Natural killer cell treated with Interleukin-12 subunit alpha and Interleukin-12 subunit beta and Interleukin-15 and Interleukin-18, amount 100 ng/mL, for 72 hours (primary cell): Measurements from ENCODE around the gene GRK1. TPM values are rescaled to one million over a fixed set of nuclear protein-coding genes. Genes with fewer than 3 reads are reported as not detected.
A peak's percentile ranks its signal among the peaks of the same experiment; 100 is the strongest.
"Not testable (repeated sequence)": the region's sequence is repeated elsewhere in the genome, so short reads cannot be mapped to it uniquely, and the experiment has no call there.

Experiments
- ATAC-seq, 2 donors: fragments of 150-1000 bp; cut with Tn5 transposase in 1 of 2; sonication (Bioruptor Pico), chemical (Tn5 transposase) in 1 of 2; 2 replicates each; pipeline ENCODE4 v1.10.0; 2021
- DNase-seq: peaks from one replicate; pipeline ENCODE4 v3.0.0; 2022; ENCODE audit warnings: low spot score
- H3K27ac Mint-ChIP-seq, 2 donors: 1 replicate in 1 of 2; 2 replicates in 1 of 2; pipeline ENCODE4 v1.8.0; 2022; ENCODE audit warnings: mixed read lengths in 2 of 2, mild to moderate bottlenecking in 1 of 2, moderate library complexity in 1 of 2
- H3K27me3 Mint-ChIP-seq, 2 donors: 1 replicate in 1 of 2; 2 replicates in 1 of 2; pipeline ENCODE4 v1.8.0; 2022; ENCODE audit warnings: mixed read lengths in 2 of 2
- H3K36me3 Mint-ChIP-seq: one replicate; pipeline ENCODE4 v1.8.0; 2022; ENCODE audit warnings: mixed read lengths
- H3K4me1 Mint-ChIP-seq, 2 donors: 1 replicate in 1 of 2; 2 replicates in 1 of 2; pipeline ENCODE4 v1.8.0; 2022; ENCODE audit warnings: low read depth in 2 of 2, mixed read lengths in 2 of 2, mild to moderate bottlenecking in 1 of 2
- H3K4me3 Mint-ChIP-seq: one replicate; pipeline ENCODE4 v1.8.0; 2022; ENCODE audit warnings: mixed read lengths
- H3K9me3 Mint-ChIP-seq: 2 replicates; pipeline ENCODE4 v1.8.0; 2022; ENCODE audit warnings: mixed read lengths
- total RNA-seq, 2 donors: library from RNA; stranded (reverse); gene quantifications; one replicate each; pipeline ENCODE4 v1.2.3, GENCODE V29; 2022

The GRK1 gene
- total RNA-seq, 2 donors from 2014 or later: 0.14 TPM; not detected in 1

DNA sequence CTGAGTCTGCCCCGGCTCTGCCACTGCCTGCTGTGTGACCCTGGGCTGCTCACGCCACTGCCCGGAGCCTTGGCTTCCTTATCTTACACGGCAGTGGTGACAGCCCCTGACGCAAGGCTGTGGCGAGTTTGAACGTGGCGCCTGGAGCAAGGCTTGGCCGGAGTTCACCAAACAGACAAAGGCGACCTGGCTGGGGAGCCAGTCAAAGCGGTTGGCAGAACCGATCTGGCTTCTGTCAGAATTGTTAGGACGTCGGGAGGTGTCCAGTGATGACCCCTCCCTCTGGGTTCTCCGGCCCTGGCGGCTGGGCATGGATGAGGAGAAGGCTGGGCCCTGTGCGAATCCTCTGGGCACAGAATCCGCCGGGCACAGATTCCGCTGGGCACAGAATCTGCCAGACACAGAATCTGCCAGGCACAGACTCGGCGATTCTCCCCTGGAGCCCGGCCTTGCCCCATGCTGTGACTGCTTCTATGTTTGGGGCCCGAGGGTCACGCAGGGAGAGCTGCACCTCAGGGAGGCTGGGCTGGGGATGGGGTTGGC is 80.3 kb downstream of the GRK1 start:
- Mint-ChIP-seq H3K4me3 (no peak overlapping the region), H3K9me3 (peaks cover 10% of the 10 kb centered on the region), H3K36me3 (no peaks in the 10 kb centered on the region), H3K27ac (no peak overlapping the region), H3K27me3 (peaks cover 6 to 8% of the 10 kb centered on the region in 2 donors), H3K4me1 (peaks cover 10 to 11% of the 10 kb centered on the region in 2 donors)
- DNase-seq (no peak), ATAC-seq (peak in 1 of 2 donors; percentile 28)

DNA sequence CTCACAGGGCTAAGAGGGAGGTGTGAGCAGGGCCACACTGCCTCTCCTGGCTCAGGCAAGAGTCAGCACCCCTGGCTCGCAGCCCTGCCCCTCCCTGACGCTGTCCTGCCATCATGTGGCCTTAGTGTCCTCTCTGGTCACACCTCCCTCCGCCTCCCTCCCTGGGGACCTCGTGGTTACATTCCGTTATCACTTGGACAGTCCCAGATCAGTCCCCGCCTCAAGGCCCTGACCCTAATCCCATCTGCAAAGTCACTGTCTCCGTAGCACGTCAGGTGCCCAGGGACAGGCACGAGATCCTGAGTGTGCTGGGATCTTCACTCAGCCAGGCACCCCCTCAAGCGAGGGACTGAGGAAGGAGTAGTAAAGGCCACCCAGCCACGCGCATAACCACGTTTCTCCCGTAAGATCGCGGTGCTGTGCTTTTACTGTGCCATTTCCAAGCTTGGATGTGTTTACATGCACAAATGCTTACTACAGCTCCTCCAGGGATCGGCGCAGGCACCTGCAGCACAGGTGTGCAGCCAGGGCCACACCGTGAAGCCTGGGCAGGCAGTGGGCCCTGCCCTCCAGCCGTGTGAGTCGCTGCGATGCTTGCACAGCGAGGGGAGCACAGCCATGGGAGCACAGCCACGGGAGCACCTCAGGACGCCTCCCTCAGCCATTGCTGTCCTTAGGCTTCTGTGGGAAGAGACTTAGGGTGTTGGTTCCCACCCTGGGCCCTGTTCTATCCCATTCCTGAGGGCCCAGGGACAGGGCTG is 81.3 kb downstream of the GRK1 start:
- ATAC-seq: peak in 1 of 2 donors; percentile 22
- Mint-ChIP-seq H3K27ac (no peak overlapping the region), H3K27me3 (peaks cover 4 to 8% of the 10 kb centered on the region in 2 donors), H3K4me1 (peaks cover 10 to 11% of the 10 kb centered on the region in 2 donors), H3K9me3 (peaks cover 10% of the 10 kb centered on the region), H3K36me3 (no peaks in the 10 kb centered on the region), H3K4me3 (no peak overlapping the region)
- DNase-seq: no peak

DNA sequence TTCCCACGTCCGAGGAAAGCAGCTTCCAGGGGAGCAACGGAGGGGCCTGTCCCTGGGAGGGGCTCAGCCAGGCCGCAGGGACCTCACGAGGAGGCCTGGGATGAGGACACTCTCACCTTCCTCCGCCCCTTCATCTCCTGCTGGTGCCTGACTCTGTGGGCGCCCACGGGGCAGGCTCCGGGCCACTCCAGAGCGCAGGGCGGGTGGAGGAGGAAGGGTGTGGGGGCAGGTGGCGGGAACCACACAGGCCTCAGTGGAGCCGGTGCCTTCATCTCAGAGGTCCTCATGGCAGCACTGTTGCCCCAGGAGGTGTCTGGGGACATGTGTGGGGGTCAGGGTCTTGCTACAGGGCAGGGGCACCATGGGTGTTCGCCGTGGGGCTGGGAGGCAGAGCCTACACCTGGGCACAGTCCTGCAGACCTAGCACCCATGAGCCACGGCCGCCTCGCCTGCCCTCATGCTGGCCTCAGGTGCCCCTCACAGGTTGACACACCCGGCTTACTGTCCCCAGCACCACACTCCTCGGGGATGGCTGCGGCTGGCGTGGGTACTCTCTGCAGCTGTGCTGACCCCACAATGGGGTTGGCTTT is 81.9 kb downstream of the GRK1 start:
- no peak overlapping the region for H3K4me3 Mint-ChIP-seq
- H3K9me3 Mint-ChIP-seq: peaks cover 10% of the 10 kb centered on the region
- peaks cover 4 to 8% of the 10 kb centered on the region in 2 donors for H3K27me3 Mint-ChIP-seq
- H3K4me1 Mint-ChIP-seq: peaks cover 10 to 11% of the 10 kb centered on the region in 2 donors
- no peaks in the 10 kb centered on the region for H3K36me3 Mint-ChIP-seq
- DNase-seq (no peak), ATAC-seq (peak in 1 of 2 donors; percentile 57)
- no peak overlapping the region for H3K27ac Mint-ChIP-seq

DNA sequence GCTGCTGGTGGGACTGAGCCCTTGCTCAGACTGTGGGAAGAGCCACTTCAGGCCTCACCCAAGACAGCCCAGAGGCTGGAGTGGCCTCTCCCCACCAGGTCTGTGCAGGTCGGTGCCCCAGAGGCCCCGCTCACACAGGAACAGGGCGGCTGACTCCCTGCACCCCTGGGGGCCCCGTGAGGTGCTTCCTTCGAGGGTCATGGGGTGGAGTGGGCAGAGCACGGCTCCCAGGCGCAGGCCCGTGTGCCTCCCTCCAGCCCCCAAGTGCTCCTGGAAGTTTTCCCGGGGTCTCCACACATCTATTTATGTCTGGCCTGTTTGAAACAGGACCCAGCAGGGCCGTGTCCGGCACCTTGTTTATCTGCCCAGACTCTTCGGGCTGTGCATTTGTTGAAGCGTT is 82.5 kb downstream of the GRK1 start:
- no peak overlapping the region for H3K27ac Mint-ChIP-seq
- no peak overlapping the region for H3K4me3 Mint-ChIP-seq
- peaks cover 10% of the 10 kb centered on the region for H3K9me3 Mint-ChIP-seq
- DNase-seq: no peak
- peaks cover 10 to 11% of the 10 kb centered on the region in 2 donors for H3K4me1 Mint-ChIP-seq
- no peaks in the 10 kb centered on the region for H3K36me3 Mint-ChIP-seq
- H3K27me3 Mint-ChIP-seq: peaks cover 4 to 7% of the 10 kb centered on the region in 2 donors
- ATAC-seq: peak in 1 of 2 donors; percentile 43

DNA sequence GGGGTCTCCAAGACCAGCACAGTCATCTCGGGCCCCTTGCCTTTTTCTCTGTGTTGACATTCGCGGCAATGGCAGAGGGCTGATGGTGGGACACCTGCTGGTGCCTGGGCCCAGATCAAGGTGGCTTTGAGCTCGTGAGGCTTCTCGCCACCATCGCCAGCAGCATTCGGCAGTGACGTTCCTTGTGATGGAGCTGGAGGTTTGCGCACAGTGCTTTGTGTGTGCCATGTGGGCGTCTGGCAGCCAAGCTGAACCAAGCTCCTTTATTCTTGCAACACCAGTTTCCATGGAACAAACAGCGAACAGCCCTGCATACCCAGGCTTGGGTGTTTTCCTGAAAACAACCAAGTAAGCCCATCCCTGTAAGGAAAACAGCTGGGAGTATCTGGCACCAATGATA is 82.9 kb downstream of the GRK1 start:
- H3K4me3 Mint-ChIP-seq: no peak overlapping the region
- DNase-seq: no peak
- peaks cover 3 to 5% of the 10 kb centered on the region in 2 donors for H3K27me3 Mint-ChIP-seq
- peaks cover 10% of the 10 kb centered on the region for H3K9me3 Mint-ChIP-seq
- no peak overlapping the region for H3K27ac Mint-ChIP-seq
- ATAC-seq: no peak
- H3K4me1 Mint-ChIP-seq: peaks cover 8 to 10% of the 10 kb centered on the region in 2 donors
- H3K36me3 Mint-ChIP-seq: no peaks in the 10 kb centered on the region

DNA sequence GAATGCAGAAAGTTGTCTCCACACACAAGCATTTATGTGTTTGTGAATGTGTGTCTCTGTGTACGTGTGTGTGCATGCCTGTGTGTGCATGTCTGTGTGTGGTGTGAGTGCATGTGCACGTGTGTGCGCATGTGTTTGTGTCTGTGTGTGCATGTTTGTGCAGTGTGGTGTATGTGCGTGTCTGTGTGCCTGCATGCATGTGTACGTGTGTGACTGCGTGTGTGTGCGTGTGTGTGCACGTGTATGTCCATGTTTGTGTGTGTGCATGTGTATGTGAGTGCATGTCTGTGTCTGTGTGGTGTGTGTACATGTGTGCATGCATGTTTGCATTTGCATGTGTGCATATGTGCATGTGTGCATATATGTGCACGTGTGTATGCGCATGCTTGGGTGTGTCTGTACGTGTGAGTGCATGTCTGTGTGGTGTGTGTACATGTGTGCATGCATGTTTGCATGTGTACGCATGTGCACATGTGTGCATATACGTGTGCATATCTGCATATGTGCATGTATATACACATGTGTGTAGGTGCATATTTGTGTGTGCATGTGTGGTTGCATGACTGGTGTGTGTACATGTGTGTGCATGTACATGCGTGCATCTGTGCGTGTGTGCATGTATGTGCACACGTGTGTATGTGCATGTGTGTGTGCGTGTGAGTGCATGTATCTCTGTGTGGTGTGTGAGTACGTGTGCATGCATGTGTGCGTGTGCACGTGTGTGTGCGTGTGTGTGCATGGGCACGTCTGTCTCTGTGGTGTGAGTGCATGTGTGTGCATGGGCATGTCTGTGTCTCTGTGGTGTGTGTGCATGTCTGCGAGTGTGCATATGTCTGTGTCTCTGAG is 83.8 kb downstream of the GRK1 start:
- ATAC-seq: no peak
- DNase-seq: no peak
- Mint-ChIP-seq H3K36me3 (no peaks in the 10 kb centered on the region), H3K27me3 (peaks cover 0 to 6% of the 10 kb centered on the region in 2 donors), H3K9me3 (peaks cover 10% of the 10 kb centered on the region), H3K27ac (no peak overlapping the region), H3K4me3 (no peak overlapping the region), H3K4me1 (peaks cover 6 to 10% of the 10 kb centered on the region in 2 donors)

DNA sequence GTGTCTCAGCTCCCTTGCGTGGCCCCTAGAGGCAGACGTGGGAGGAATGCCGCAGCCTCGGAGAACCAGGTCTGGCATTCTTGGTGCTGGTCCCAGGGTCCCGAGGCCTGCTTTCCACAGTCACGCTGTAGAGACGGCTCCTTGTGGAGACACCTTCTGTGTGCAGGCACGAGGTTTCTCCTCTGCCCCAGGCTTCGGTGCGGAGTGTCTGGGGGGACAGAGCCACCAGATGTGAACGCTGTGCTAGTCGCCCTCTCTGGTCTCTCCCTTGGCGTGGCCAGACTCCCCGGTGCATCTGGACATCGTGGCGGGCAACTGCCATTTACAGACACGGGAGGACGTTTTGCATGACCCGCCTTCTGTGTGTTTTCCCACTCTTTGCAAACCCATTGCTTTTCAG is 84.5 kb downstream of the GRK1 start:
- H3K27me3 Mint-ChIP-seq: peaks cover 0 to 6% of the 10 kb centered on the region in 2 donors
- peaks cover 6 to 10% of the 10 kb centered on the region in 2 donors for H3K4me1 Mint-ChIP-seq
- H3K36me3 Mint-ChIP-seq: no peaks in the 10 kb centered on the region
- DNase-seq (no peak), ATAC-seq (no peak)
- no peak overlapping the region for H3K4me3 Mint-ChIP-seq
- H3K9me3 Mint-ChIP-seq: peaks cover 10% of the 10 kb centered on the region
- no peak overlapping the region for H3K27ac Mint-ChIP-seq

DNA sequence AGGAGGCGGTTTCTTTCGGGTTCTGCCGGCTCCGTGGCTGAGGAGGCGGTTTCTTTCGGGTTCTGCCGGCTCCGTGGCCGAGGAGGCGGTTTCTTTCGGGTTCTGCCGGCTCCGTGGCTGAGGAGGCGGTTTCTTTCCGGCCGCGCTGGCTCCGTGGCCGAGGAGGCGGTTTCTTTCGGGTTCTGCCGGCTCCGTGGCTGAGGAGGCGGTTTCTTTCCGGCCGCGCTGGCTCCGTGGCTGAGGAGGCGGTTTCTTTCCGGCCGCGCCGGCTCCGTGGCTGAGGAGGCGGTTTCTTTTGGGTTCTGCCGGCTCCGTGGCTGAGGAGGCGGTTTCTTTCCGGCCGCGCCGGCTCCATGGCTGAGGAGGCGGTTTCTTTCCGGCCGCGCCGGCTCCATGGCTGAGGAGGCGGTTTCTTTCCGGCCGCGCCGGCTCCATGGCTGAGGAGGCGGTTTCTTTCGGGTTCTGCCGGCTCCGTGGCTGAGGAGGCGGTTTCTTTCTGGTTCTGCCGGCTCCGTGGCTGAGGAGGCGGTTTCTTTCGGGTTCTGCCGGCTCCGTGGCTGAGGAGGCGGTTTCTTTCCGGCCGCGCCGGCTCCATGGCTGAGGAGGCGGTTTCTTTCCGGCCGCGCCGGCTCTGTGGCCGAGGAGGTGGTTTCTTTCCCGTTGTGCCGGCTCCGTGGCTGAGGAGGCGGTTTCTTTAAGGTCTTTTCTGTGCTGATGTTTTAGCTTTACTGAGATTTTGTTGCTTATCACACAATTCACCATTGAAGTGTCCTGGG is 85.4 kb downstream of the GRK1 start:
- Mint-ChIP-seq H3K27me3 (peaks cover 7 to 10% of the 10 kb centered on the region in 2 donors), H3K9me3 (peaks cover 10% of the 10 kb centered on the region), H3K4me1 (peaks cover 10 to 15% of the 10 kb centered on the region in 2 donors)
- not testable (repeated sequence) for DNase-seq, H3K27ac Mint-ChIP-seq, H3K36me3 Mint-ChIP-seq, ATAC-seq, H3K4me3 Mint-ChIP-seq

DNA sequence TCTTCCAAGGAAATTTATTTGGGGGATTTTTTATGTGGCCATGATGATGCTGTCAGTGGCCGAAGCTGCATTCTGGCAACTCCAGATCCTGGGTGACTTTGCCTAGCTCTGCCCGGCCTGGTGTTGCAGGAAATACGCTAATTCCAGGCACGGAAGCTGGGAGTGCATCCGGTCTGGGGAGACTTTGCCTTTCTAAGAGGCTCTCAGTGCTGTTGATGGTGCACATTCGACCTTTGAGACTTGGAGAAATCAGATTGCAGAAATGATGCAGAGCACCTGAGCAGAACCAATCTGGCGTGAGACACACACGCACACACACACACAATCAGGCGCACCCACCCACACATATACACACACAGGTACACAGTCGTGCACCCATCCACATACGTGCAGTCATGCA is 86.2 kb downstream of the GRK1 start:
- Mint-ChIP-seq H3K36me3 (no peaks in the 10 kb centered on the region), H3K27ac (no peak overlapping the region), H3K4me1 (peaks cover 10 to 15% of the 10 kb centered on the region in 2 donors), H3K9me3 (peaks cover 10% of the 10 kb centered on the region), H3K4me3 (no peak overlapping the region), H3K27me3 (peaks cover 10 to 16% of the 10 kb centered on the region in 2 donors)
- DNase-seq: no peak
- no peak for ATAC-seq

DNA sequence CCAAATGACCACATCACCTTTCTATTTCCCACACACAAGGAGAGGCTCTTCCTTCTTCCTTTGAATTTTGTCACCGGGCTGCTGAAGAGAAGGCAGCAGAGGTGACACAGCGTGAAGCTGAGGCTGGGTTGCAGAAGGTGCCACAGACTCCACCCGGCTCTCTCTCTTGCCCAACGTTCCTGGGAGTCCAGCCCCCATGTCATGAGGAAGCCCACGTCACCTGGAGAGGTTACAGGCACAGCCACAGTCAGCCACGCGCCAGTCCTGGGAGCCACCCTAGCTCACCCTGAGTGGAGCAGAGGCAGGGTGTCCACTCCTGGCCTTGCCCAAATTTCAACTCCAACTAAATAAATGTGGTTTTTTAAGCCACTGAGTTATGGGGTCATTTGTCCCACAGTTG is 87.2 kb downstream of the GRK1 start:
- Mint-ChIP-seq H3K9me3 (peaks cover 10% of the 10 kb centered on the region), H3K36me3 (no peaks in the 10 kb centered on the region), H3K27ac (no peak overlapping the region), H3K27me3 (peaks cover 16 to 20% of the 10 kb centered on the region in 2 donors), H3K4me1 (peaks cover 14 to 16% of the 10 kb centered on the region in 2 donors), H3K4me3 (no peak overlapping the region)
- ATAC-seq: no peak
- no peak for DNase-seq

DNA sequence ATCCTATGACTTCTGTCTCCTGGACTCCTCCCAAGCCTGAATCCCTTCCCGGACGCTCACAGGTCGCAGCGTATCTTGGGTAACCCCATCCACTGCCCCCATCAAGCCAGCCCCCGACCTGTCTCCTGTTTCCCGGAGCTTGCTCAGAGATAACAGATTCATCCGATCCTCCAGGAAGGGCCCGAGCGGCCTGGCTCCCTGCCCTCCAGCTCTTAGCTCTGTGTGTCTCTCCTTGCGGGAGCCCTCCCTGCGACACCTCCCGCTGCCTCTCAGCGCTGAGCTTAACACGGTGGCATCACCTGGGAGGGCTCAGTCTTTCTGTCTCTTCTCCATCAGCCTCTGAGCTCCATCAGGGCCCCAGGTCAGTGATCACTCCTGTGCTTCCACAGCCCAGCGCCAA is 87.7 kb downstream of the GRK1 start:
- Mint-ChIP-seq H3K27ac (no peak overlapping the region), H3K9me3 (peaks cover 10% of the 10 kb centered on the region), H3K36me3 (no peaks in the 10 kb centered on the region), H3K27me3 (peaks cover 21 to 24% of the 10 kb centered on the region in 2 donors), H3K4me3 (no peak overlapping the region), H3K4me1 (peaks cover 18 to 21% of the 10 kb centered on the region in 2 donors)
- no peak for DNase-seq
- ATAC-seq: no peak

DNA sequence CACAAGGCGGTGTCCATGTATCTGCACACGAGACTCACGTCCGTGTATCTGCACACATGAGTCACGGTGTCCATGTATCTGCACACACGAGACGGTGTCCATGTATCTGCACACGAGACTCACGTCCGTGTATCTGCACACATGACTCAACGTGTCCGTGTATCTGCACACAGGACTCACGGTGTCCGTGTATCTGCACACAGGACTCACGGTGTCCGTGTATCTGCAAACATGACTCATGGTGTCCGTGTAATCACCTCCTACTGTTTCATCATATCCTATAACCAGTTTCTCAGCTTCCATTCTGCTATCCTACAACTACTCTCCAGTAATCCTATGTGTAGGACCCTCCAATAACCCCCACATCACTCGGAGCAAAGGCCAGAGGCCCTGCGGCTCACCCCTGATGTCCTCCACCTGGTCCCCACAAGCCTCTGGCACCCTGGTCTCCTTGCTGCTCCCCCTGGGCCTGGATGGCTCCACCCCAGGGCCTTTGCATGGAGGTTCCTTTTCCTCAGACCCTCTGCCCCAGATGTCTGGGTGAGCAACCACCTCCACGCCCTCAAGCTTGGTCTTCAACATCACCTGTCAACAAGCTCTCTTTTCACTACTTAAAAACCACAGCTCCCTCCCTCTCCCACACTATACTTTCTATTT is 89.5 kb downstream of the GRK1 start:
- Mint-ChIP-seq H3K4me3 (no peak overlapping the region), H3K36me3 (no peaks in the 10 kb centered on the region), H3K4me1 (peaks cover 13 to 18% of the 10 kb centered on the region in 2 donors), H3K27me3 (peaks cover 37 to 40% of the 10 kb centered on the region in 2 donors), H3K9me3 (no peaks in the 10 kb centered on the region), H3K27ac (no peak overlapping the region)
- DNase-seq (no peak), ATAC-seq (no peak)
